Renal cortex interstitium (tissue), 11 donors: Measurements from ENCODE around the gene ANKRD65. TPM values are rescaled to one million over a fixed set of nuclear protein-coding genes. Genes with fewer than 3 reads are reported as not detected.
"Not testable (repeated sequence)": the region's sequence is repeated elsewhere in the genome, so short reads cannot be mapped to it uniquely, and the experiment has no call there.

Experiments used
- DNase-seq, 11 donors: peaks; one replicate each; pipeline ENCODE4 v3.0.0-alpha.2; 2013; ENCODE audit warnings: low read depth in 9 of 11, low spot score in 4 of 11; ENCODE audit errors: extremely low read depth in 1 of 11
- polyA plus RNA-seq, 3 donors: library from polyadenylated mRNA; unstranded; fragments of 120-200 nt; gene quantifications; one replicate each; pipeline ENCODE4 v1.2.1, GENCODE V29; 2013; ENCODE audit not compliant: insufficient read length in 3 of 3

ANKRD65 gene
- polyA plus RNA-seq, 3 donors: 8.3 to 14.7 (median 10.6) TPM

DNA sequence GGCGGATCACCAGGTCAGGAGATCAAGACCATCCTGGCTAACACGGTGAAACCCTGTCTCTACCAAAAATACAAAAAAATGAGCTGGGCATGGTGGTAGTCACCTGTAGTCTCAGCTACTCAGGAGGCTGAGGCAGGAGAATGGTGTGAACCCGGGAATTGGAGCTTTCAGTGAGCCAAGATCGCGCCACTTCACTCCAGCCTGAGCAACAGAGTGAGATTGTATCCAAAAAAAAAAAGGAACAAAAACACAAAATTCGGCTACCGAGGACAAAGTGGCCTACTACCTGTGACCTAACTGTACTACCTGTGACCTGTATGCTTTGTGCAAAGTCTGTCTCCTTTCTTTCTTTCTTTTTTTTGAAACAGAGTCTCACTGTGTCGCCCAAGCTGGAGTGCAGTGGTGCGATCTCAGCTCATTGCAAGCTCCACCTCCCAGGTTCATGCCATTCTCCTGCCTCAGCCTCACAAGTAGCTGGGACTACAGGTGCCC, 18.1 kb downstream of the ANKRD65 start:
- not testable (repeated sequence) for DNase-seq

DNA sequence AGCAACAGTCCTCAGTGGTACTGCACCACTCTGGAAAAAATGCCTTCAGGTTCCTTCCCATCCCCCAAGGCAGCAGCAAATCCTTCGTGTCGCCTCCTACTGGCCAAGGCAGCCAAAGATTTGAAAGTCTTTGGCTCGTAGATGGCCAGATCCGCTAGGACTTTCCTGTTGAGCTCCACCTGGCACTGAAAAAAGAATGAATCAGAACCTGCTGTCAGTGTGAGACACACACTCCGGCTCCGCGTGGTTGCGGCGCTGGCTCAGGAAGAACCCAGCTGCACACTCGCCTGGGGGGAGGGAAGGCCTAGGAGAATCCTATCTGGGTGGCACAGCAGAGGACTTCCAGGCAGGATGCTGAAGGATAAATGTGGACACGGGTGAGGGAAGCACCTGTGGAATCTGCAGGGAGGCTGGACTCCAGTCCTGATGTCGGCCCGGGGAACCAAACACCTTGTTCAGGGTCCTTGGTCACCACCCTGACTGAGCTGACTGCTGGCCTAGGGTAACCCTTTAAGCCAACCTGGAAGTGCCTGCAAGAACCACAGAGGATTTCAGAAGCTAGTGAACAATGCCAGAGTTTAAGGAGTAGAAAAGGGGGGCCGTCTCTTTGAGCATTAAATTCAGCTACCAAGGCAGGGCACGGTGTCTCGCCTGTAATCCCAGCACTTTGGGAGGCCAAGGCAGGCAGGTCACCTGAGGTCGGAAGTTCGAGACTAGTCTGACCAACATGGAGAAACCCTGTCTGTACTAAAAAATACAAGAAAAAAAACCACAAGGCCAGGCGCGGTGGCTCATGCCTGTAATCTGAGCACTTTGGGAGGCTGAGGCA, 18.8 kb downstream of the ANKRD65 start:
- DNase-seq: no peak

DNA sequence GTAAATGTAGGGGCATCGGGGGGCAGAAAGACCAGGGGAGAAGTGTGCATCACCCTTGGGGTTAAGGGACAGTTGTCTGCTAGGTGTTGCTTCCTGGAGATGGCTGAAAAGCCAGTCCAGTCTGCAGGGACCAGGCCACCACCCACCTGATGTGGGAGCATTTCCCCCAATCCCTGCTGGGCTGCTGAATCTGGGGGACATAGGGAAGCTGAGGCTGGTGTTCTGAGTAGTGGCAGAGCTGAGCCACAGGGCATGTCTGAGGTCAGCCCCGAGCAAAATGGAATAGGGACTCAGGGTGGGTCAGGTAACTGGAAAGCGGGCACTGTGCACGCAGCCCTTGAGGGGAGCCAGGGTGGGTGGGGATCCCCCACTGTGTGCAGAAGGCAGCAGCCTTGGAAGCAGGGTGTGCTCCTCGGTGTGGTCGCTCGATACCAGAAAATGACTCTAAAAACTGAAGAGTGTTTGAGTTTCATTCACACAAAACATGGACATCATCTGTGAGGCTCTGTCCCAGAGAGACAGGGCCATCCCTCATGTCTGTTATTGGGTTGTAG, 19.5 kb downstream of the ANKRD65 start:
- DNase-seq: no peak

DNA sequence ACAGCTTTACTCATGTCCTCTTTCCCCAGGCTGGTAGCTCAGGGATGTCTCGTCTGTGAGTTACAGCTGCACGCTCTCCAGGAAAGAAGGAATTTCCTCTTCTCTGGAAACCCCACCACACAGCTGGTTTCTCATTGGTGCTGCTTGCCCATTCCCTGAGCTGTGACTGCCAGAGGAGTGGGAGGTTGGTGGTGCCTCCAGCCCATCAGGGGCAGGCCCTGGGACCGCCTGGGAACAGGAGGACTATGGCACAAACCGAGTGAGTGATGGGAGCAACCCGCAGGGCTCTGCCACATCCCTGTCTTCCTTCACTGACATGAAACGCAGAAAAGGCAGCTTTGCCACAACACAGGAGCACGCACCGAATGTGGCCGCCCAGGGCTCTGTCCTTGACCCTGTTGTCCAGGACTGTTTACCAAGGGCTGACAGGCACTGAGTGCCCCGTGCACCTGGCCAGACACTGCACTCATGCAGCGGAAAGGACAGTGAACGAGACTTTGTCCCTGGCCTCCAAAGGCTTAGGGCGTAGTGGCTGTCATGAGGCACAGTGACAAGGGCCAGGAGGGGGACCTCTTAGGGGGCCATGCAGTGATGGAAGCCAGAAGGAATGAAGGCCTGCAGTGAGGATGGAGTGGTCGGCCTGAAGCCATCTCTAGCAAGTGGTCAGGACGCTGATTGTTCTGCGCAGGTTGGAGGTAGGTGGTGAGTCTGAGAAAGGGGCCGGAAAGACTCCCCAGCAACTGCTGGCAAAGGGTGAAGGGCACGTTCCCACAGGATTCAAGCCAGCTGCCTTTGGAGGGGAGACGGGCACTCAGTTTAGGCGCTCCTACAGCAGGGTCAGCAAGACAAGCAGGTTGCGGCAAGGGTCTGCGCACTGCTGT, 20.3 kb downstream of the ANKRD65 start:
- no peak for DNase-seq

DNA sequence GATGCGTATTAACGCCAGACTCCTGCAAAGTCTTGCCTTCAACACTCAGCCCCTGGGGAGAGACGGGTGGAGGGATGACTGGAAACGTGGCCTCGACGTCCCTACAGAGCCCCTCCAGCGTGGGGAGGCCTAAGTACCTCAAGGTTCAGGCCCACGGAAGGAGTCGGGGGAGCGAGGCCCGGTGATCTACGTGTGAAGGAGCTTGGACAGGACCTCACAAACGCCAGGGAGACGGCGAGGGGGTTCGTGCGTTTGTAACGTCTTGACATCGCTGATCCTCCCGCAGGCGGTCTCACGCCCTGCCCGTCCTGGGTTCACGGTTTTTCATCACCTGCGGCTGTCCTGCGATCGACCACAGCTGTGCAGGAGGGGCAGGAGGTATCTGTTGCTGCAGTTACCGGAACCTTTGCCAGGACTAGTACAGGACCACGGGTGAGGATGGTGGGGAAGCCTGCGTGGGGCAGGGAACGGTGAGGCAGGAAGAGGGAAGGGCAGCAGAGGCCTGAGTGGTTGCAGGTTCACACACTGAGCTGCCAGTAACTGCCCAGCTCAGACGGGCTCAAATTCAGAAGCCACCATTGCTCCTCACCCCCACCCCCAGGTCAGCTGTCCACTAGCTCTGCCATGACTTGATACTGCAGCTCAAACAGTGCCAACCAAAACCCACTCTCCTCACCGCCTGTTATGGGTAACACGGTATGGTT, 21.1 kb downstream of the ANKRD65 start:
- DNase-seq: no peak

DNA sequence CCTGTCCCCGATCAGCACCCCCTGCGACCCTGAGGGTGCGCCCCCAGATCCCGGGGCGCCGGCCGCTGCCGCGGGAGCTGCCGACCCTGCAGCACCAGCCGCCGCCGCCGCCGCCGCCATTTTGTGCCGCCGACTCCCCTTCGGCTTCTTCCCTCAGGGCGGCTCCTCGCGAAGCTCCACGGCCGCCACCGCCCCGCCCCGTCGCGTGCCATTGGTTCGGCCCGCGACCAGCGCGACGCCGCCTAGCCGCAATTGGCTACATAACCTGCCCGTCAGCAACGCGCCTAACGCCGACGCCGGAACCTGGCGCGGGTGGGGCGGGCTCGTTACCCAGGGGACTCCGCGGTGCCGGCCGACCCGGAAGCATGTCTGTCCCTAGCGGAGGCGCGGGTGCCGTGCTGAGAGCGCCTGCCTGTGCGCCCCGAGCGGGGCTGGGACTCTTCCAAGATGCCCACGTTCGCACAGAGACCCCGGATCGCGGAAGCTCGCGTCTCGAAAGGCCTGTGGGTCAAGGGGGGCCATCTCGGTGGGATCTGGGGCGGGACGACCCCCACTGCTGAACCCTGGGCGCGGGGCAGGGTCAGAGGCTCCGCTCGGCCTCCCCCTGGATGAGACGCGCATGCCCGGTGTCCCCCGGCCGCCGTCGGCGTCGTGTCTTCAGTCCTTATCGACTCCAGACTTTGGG, 21.7 kb downstream of the ANKRD65 start, which contains the start of gene CCNL2:
Gene CCNL2, minus strand, starts transcription at position 149 of the 685 bp plus-strand sequence. Its CDS starts 29 bp downstream, at position 120.
- DNase-seq: peak; percentile 92 to 99 (median 97)

DNA sequence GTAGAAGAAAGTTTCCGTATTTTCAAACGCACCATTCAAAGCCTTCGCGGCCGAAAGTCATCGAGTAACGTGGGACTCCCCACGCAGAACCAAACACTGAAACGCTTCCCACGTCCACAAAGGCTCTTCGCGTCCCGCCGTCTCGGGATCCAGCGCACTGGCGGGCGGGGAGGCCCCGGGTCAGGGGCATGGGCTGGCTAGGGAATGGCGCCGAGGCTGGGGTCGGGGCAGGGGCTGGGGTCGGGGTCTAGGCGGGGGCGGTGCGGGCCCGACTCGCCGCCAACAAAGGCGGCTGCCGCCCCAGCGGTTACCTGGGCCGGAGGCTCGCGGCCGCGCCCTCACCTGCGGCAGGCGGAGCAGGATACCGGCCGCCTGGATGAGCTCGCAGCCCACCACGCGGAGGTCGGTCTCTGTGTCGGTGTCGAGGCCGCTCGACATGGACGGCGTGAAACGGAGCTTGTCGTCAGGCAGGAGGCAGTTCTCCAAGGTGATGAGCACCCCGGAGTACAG, 22.3 kb downstream of the ANKRD65 start:
- no peak for DNase-seq

DNA sequence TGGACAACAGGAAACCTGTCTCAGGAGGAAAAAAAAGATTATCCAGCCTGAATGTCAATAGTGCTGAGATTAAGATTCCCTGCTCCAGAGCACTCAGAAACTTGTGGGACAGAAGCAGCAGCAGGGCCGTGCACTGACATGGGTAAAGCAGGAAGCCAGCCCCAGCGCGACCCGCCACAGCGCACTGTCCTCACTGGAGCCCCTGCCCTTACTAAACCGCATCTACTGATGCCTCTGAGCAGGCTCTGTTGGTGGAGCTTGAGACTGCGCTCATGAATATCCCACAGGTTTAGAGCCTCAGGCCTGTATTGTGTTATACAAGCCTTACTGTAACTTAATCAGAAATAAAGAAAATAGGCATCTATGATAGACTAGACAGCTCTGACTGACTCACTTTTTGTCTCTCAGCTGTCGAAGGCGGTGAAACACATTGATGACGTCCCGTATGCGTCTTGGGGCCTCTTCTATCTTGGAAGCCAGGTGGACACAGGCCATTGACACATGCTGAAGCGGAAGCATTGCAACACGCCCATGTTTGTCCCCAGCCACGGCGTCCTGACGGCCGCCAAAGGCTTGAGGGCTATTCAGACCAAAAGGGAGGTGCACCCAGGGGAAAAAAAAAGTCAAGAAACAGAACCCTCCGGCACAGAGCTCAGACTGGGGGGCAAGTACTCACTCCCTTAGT, 23.1 kb downstream of the ANKRD65 start:
- DNase-seq: no peak

DNA sequence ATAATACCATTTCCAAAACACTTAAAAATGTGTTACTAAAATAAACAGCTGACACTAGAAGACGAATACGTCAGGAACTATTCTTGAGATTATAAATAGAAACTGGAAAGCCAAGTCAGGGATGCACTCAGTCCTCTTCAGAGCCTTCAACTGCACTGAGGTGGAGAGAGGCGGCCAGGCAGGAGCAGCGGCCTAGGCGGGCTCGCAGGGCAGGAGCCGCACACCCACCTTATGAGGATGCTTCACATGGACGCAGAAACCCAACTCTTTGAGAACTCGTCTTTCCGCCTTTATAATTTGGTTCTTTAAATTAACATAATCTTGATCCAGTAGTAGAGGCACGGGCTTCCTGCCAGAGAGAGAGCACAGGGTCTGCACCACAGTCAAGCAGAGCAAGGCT, 25.9 kb downstream of the ANKRD65 start:
- DNase-seq: no peak

DNA sequence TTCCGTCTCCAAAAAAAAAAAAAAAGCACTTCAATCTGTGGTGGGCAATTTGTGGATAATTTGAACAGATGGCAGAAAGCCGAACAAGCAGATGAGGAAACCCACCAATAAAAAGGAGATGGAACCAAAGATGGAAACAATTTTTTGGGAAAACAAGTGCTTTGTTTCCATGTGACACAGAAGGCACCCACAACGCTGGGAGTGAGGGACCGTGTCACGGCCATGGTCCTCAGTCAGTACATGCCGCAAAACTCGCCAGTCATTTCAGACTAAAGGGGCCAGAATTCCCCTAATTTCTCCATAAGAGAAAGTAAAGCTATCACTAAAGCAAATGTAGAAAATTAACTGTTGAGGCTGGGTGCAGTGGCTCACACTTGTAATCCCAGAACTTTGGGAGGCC, 27.0 kb downstream of the ANKRD65 start:
- DNase-seq: no peak

DNA sequence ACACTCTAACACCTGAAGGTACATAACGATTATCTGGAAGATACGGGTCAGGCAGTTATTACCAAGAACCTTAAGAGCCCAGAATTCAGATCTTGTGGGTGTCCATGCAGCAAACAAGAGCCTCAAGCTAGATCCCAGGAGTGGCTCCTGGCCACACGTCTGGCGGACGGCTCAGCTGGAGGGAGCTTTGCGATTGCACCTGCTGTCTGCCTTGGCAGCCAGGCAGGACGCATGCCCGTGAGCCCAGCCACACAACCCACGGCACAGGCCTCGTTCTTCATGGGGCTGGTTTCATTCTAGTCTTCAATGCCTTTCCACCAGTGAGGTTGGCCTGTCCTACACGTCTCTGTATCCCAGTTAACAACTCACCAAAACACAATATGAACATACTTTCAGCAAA, 27.6 kb downstream of the ANKRD65 start:
- DNase-seq: no peak

DNA sequence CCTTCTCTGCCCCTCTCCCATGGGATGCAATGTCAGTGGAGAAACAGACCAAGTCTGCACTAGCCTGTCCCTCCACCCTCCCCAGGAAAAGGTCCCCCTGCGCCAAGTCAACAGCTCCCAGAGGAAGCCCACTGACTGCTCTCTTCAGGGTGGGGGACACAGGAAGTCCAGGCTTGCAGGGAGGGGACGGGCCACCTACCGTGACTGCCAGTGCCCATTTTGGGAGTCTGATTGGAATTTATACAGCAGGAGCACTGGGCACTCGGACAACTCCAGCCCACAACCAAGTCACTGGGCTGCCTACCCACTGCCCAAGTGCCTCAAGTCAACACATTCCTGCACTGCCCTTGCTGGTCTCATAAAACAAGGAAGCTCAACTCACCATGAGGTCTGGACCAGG, 28.1 kb downstream of the ANKRD65 start:
- no peak for DNase-seq

DNA sequence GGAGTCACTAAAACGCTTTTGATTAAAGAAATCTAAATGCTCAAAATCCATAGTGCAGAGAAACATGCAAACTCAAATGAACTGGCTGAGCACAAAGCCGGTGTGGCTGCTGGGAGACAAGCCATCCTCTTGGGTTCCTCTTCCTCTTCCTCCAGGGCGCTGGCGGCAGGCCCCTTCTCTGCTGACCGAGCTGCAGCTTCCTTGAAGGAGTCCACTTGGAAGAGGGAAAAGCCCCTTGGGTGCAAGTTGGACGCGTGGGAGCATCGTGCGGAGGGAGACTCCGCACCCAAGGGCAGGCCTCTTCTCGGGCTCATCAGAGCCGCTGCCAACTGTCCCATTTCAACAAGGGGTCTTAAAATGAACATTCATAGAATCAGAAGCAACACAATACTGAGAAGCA, 29.9 kb downstream of the ANKRD65 start:
- no peak for DNase-seq

DNA sequence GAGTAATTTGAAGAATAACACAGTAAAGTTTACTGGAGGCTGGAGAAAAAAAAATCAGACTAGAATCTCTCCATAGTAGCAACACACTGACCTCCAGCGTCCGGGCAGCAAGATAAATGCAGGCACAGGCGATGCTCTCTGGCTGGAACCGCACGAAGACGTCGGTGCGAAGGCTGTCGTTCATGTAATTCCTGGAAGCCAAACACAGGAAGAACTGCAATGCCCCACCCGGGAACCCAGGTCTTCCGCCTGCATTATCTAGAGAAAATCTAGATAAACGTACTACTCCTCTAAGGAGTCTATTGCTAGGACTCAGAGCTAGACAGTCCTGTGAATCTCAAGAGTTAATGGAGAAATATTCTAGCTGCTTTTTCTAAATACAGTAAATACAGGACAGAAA, 30.4 kb downstream of the ANKRD65 start:
- no peak for DNase-seq

DNA sequence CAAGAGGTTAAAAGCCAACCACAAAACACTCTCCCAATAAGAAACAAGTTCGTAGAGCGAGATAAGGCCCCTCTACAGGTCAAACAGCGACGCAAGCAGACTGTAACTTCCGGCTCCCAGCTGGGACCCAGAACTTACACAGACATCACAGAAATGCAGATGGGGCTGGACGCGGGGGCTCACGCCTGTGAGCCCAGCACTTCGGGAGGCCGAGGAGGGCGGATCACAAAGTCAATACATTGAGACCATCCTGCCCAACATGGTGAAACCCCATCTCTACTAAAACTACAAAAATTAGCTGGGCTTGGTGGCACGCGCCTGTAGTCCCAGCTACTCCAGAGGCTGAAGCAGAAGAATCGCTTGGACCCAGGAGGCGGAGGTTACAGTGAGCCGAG, 33.0 kb downstream of the ANKRD65 start:
- DNase-seq: no peak

DNA sequence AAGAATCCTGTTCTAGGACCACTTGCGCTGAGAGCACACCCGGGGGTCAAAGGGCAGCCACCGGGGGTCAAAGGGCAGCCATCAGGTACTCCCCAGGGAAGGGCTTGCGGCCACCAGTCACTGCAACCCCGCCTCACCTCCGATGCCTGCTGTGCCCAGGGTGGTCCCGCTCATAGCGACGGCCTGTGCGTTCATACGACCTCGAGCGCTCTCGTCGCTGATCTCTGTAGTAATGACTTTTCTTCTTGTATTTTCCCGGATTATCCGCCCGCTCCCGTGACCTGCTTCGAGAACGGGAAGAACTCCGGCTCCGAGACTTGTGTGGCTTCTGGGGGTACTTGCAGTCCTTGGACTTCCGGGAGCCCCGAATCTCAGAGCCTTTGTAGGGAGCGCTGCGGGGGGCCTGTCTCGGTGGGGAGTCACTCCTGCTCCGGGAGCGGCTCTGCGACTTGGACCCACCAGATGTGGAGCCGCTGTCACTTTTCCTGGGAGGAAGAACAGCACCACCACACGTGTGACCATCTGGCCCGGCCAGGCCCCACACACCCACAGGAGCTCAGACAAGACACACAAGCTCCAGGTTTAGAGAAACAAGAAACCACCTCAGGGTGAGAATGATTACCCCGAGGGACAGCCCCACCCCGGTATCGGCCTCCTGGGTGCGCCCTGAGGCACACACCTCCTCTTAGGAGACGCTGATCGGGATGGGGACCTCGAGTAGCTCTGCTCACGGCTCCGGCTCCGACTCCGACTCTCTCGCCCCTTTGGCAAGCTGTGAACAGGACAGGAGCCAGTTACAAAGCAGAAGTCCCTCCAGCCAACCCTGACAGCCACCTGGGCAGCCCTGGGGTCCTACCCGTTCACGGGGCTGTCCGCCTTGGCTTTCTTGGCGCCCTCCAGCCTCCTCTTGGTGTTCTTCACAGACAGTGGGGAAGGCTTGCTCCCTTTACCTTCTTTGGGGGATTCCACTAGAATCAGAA, 33.7 kb downstream of the ANKRD65 start:
- DNase-seq: no peak

DNA sequence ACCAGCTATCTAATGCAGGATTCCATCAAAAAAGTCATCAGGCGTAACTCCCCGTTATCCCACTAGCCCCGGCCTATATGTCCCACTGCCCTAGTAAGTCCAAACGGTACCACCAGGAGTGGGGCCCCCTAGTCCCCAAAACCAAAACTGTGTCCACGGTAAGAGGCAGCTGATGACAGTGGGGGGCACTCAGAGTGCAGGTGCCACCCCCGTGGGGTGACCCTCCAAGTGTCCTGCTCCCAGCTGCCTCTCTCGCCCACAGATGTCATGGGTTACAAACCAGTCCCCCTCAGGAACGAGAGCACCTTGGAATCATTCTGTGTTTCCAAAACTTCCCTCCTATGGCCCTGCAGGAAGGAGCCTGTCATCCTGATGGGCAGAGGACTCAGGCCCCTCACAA, 35.1 kb downstream of the ANKRD65 start:
- DNase-seq: no peak
